Parathyroid adenoma (tissue), 2 donors: Measurements from ENCODE around the gene DGLUCY.

ENCODE experiments used
- H2AFZ ChIP-seq: fragments of 300-600 bp; sonication (generic); one replicate; pipeline ENCODE4 v1.7.0; 2017; ENCODE audit warnings: antibody characterized with exemption, mild to moderate bottlenecking
- H3K27ac ChIP-seq: fragments of 300-600 bp; sonication (generic); one replicate; pipeline ENCODE4 v1.7.0; 2017
- H3K27me3 ChIP-seq: fragments of 300-600 bp; sonication (generic); one replicate; pipeline ENCODE4 v1.7.0; 2017; ENCODE audit warnings: low read length; ENCODE audit not compliant: control insufficient read depth, insufficient read depth
- H3K36me3 ChIP-seq: fragments of 300-600 bp; sonication (generic); one replicate; pipeline ENCODE4 v1.7.0; 2017; ENCODE audit warnings: low read length; ENCODE audit not compliant: control insufficient read depth, insufficient read depth
- H3K4me1 ChIP-seq: fragments of 300-600 bp; sonication (generic); one replicate; pipeline ENCODE4 v1.7.0; 2017; ENCODE audit warnings: control low read depth
- H3K4me2 ChIP-seq: fragments of 300-600 bp; sonication (generic); one replicate; pipeline ENCODE4 v1.7.0; 2017; ENCODE audit warnings: low read length
- H3K4me3 ChIP-seq: fragments of 300-600 bp; sonication (generic); one replicate; pipeline ENCODE4 v1.7.0; 2017; ENCODE audit warnings: low read depth, low read length
- H3K79me2 ChIP-seq: fragments of 300-600 bp; sonication (generic); one replicate; pipeline ENCODE4 v1.7.0; 2017; ENCODE audit warnings: control low read depth
- H3K9ac ChIP-seq: fragments of 300-600 bp; sonication (generic); one replicate; pipeline ENCODE4 v1.7.0; 2017; ENCODE audit warnings: mild to moderate bottlenecking
- H3K9me3 ChIP-seq: fragments of 300-600 bp; sonication (generic); one replicate; pipeline ENCODE4 v1.7.0; 2017; ENCODE audit warnings: low read length; ENCODE audit not compliant: control insufficient read depth
- TF ChIP-seq, protein P1 (sequence below): fragments of 300-600 bp; sonication (generic); IDR thresholded peaks from one replicate; pipeline ENCODE4 v1.7.0; 2017; ENCODE audit warnings: antibody characterized with exemption, mild to moderate bottlenecking
- donor health status: primary hyperparathyroidism.

The DGLUCY gene

DNA sequence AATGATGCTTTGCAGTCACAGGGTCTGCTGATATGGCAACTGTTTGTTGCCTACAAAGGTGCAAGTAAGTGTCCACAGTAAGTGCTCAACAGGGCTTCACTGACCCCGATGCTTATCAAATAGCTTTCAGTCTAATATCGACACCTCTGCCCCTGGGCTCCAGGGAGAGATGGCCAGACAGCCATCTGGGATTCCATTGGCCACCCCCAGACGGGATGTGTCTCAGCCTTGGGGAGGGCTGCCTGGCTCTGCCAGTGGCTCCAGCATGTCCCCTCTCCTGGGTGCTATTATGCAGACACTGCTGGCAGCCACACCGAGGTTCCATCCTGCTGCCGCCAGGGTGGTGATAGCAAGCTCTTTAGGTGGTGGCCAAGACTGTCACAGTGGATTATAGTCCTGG, 57.4 kb downstream of the DGLUCY start:
- Histone ChIP-seq H3K4me2 (no peak overlapping the region), H3K9me3 (no peaks in the 10 kb centered on the region), H3K4me3 (no peak overlapping the region), H3K4me1 (no peaks in the 10 kb centered on the region), H3K27ac (no peak overlapping the region), H2AFZ (no peak overlapping the region), H3K27me3 (no peaks in the 10 kb centered on the region), H3K9ac (no peak overlapping the region), H3K79me2 (no peaks in the 10 kb centered on the region), H3K36me3 (no peaks in the 10 kb centered on the region)
- TF ChIP-seq, protein P1, sequence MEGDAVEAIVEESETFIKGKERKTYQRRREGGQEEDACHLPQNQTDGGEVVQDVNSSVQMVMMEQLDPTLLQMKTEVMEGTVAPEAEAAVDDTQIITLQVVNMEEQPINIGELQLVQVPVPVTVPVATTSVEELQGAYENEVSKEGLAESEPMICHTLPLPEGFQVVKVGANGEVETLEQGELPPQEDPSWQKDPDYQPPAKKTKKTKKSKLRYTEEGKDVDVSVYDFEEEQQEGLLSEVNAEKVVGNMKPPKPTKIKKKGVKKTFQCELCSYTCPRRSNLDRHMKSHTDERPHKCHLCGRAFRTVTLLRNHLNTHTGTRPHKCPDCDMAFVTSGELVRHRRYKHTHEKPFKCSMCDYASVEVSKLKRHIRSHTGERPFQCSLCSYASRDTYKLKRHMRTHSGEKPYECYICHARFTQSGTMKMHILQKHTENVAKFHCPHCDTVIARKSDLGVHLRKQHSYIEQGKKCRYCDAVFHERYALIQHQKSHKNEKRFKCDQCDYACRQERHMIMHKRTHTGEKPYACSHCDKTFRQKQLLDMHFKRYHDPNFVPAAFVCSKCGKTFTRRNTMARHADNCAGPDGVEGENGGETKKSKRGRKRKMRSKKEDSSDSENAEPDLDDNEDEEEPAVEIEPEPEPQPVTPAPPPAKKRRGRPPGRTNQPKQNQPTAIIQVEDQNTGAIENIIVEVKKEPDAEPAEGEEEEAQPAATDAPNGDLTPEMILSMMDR, result no peak

DNA sequence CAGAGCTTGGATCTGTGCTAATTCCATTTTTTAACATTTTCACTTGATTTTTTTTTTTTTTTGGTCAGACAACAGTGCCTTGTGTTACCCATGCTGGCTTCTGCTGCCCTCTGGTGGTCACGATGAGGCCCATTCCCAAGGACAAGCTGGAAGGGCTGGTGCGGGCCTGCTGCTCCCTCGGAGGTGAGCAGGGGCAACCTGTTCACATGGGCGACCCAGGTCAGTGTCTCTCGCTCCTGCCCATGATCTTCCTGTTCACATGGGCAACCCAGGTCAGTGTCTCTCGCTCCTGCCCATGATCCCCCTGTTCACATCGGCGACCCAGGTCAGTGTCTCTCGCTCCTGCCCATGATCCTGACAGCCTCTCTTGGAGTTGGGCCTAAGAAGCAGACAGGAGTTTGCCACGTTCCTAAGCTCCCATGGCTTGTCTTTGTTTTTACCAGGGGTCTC, 59.4 kb downstream of the DGLUCY start:
- H3K27me3 ChIP-seq, result no peaks in the 10 kb centered on the region
- no peaks in the 10 kb centered on the region for H3K9me3 ChIP-seq
- no peak overlapping the region for H3K9ac ChIP-seq
- H3K36me3 ChIP-seq, result no peaks in the 10 kb centered on the region
- H3K4me3 ChIP-seq, result no peak overlapping the region
- H2AFZ ChIP-seq, result no peak overlapping the region
- H3K79me2 ChIP-seq, result no peaks in the 10 kb centered on the region
- no peaks in the 10 kb centered on the region for H3K4me1 ChIP-seq
- no peak overlapping the region for H3K4me2 ChIP-seq
- no peak overlapping the region for H3K27ac ChIP-seq
- TF ChIP-seq, protein P1, result peak; percentile 90

DNA sequence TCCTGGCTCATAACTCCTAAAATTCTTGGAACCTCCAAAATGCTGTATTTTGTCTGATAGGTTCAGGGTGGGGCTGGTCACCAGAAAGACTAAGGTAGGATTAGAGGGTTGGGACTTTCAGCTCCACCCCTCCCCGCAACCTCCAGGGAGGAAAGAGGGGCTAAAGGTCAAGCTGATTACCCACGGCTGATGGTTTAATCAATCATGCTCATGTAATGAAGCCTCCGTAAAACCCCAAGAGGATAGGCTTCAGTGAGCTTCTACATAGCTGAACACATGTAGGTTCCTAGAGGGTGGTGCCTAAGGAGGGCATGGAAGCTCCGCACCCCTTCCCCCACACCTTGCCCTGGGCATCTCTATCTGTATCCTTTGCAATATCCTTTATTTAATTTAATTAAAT, 60.0 kb downstream of the DGLUCY start:
- Histone ChIP-seq H3K4me1 (no peaks in the 10 kb centered on the region), H3K27ac (no peak overlapping the region), H3K79me2 (no peaks in the 10 kb centered on the region), H3K9ac (no peak overlapping the region), H3K4me2 (no peak overlapping the region), H2AFZ (no peak overlapping the region), H3K4me3 (no peak overlapping the region), H3K9me3 (no peaks in the 10 kb centered on the region), H3K36me3 (no peaks in the 10 kb centered on the region), H3K27me3 (no peaks in the 10 kb centered on the region)
- TF ChIP-seq, protein P1, result no peak

DNA sequence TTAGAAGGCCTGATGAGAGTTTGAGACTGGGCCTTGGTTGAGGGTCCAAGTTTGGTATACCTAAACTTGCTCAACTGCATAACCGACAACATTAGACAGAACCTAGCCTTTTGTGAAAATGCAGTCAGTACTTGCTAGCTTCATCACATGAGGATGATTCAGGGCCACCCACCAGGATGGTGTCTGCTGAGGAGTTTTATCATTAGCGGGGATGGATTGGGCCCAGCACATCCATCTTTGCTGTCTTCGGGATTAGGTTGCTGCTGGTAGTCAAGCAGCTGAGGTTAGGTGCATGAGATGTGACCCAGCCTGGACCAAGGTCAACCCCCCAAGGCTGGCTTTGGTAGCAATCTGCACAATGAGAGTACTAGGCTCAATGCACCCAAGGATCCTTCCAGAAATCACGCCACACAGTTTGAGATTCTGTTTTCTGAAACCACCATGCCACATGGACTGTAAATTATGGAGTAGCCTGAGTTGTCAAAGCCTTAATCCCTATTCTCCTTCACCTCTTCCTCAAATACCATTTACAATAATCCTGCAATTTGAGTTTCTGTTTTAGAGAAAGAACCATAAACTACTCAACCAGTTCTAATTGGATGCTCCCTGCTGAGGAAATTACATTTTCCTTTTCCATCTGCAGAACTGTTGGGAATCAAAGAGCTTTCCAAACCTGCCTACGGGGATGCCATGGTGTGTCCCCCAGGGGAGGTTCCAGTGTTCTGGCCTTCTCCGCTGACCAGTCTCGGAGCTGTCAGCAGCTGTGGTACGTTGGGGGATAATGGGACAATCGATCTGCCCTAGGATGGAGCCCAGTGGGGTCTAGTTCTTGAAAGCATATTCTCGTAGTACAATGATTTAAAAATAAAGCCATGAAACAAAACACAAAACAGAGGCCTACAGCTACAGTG, 61.7 kb downstream of the DGLUCY start:
- Histone ChIP-seq H3K9me3 (no peaks in the 10 kb centered on the region), H2AFZ (no peak overlapping the region), H3K79me2 (no peaks in the 10 kb centered on the region), H3K9ac (no peak overlapping the region), H3K4me1 (no peaks in the 10 kb centered on the region), H3K27me3 (no peaks in the 10 kb centered on the region), H3K27ac (no peak overlapping the region), H3K4me2 (no peak overlapping the region), H3K4me3 (no peak overlapping the region), H3K36me3 (no peaks in the 10 kb centered on the region)
- TF ChIP-seq, protein P1, result no peak
